ENCODE data around the gene NUP88.

NUP88 gene

DNA sequence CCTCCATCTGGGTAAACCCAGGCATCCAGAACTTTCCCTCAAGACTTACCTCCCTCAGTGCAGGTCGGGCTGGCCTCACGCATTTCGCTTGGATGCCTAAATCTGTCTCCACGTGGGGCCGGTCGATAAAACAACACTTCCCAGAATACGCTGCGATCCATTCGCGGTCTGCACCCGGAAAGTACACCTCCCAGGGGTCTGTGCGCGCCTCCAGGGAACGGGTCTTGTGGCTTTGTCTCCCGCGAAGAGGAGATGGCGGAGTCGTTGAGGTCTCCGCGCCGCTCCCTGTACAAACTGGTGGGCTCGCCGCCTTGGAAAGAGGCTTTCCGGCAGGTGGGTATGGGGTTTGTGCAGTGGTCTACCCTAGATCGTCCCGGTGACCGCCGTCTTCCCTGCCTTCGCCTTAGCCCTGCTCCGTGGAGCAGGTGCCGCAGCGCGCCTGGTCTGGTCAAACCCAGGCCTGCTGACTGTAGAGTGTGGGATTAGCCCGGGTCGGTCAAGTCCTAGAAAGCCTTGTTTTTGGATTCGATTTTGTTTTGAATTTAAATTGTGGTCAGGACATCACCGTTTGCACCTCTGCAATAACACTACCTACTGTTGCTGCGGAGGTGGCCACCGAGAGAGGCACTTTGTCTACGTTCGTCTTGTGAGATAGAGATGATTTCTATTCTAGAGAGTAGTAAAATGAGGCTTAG, 644 bp upstream of the NUP88 start, which contains the start of gene RPAIN:
TSS of gene RPAIN (plus strand) at position 224 of the 695 bp plus-strand sequence. CDS start at position 253, 29 bp downstream.
- DNase-seq (ENCODE audit: low read depth in 3 of 3) = peak; percentile 72 to 86 (median 76)

DNA sequence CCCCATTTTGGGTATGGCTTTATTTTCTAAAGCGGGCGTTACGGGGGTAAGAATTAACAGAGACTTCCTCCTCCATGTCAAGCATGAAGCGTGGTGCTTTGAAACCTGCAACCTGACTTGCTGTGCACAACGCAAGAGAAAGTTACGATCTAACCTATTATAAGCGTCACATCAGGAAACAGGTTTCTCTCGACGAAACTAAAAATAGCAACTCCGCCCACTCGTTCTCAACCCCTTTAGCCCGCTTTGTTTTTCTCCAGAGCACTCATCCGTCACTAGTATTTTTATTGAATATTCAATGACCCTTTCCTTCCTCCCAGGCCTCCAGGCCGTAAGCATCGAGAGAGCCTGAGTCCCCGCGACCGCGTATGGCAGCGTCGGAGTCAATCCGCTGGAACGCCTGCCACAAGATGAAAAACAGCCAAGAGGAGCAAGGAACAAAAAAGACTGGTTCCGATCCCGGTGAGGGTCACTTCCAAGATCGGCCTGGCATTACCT, 555 bp downstream of the NUP88 start:
- peak; percentile 45 to 67 (median 55) for DNase-seq (ENCODE audit: low read depth in 3 of 3)

DNA sequence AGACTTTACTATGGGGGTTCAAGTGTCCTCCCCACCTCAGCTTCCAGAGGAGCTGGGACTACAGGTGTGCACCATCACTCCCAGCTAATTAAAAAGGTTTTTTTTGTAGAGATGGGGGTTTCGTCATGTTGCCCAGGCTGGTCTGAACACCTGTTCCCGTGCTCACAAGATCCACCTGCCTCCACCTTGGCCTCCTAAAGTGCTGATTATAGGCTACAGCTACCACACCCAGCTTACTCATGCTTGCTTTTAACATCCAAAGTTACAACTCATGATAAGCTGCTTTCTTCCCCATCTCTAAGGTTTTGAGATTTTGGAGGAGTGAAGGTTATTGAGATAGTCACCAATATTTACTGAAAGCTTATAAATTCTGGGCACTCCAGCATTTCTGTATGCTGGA, 2.6 kb downstream of the NUP88 start:
- no peak for DNase-seq (ENCODE audit: low read depth in 3 of 3)

DNA sequence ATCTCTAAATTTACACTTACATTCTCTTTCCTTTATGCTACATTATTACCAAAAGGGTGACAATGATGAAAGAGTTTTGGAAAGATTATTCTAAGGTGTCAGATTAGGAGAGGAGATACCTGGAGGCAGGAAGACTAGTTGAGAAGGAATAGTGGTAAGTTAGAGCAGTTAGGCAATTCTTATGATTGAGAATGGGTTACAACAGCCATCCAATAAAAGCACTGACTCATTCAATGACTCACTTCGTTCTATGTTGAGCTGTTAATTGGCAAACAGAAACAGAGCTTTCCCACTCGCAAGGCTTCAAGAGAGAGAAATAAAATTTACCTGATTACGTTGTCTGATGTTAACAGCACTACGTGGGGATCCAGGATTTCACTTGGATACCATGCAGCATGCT, 5.8 kb downstream of the NUP88 start:
- DNase-seq (ENCODE audit: low read depth in 3 of 3) = no peak

DNA sequence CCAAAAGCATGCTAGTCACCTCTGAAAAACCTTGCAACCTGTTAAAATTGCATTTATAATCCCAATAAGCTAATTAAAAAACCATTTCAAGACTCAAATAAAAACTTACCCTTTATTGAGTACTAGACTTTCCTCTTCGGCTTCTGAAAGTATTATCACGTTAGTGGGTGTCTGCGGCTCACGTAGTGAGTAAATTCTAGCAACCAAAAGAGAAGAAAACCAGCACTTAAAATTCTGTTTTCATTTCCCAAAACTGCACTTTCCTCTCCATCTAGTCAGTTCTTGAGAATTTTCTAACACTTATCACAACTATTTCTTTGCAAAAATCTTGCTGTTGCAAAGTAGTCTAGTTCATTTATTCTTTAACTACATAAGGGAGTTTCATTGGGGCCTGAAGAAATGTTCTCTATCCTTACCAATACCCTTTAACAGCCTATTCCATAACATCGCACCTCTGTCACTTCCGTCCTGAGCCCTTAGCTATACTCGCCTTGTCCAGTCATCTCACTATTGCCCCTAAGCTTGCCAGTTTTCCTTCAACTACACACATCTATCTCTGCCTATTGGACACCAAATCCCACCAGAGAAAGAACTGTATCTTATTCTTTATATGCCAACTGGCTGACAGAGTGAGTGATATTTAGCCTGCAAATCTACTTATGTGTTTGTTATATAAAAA, 8.7 kb downstream of the NUP88 start:
- DNase-seq (ENCODE audit: low read depth in 3 of 3) = no peak

DNA sequence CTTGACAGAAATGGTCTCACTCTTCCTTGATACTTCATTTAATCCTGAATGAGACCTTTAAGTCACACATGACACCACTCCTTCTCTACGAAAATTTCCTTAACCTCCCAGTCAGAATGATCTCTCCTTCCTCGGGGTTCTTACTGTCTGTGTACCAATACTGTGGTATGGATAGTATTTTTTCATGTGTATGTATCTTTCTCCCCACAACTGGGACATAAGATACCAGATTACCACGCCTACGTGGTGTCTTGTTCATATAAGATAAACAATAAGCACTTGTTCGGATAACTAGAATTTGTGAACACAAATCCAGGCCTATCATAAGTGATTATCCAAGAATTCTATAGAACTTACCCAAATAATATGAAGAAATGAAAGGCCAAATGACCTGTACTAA, 11.3 kb downstream of the NUP88 start:
- no peak for DNase-seq (ENCODE audit: low read depth in 3 of 3)

DNA sequence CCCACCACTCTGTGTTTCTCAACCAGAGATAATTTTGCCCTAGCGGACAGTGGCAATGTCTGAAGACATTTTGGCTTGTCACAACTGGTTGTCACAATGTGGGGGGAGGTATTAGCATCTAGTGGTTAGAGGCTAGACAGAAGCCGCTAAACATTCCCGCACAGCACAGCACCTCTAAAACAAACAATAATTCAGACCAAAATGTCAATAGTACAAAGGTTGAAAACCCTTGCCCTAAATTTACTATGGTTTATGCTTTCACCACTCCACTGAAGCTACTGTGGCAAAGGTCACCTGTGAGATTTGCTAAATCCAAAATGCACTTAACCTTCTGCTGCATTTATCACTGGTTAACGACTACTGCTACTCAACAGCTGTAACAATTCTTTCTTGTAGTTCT, 14.1 kb downstream of the NUP88 start:
- no peak for DNase-seq (ENCODE audit: low read depth in 3 of 3)

DNA sequence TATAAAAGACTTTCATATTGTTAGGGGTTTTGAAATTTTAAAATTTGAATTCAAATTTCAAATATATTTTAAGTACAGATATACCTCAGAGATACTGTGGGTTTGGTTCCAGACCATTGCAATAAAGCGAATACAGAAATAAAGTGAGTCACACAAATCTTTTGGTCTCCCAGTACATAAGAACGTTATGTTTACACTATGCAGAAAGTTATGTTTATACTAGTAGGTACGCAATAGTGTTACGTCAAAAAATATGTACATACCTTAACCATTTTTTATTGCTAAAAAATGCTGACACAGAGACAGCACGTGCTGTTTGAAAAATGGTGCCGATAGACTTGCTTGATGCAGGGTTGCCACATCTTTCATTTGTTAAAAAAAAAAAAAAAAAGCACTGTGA, 19.7 kb downstream of the NUP88 start:
- no peak for DNase-seq (ENCODE audit: low read depth in 3 of 3)

DNA sequence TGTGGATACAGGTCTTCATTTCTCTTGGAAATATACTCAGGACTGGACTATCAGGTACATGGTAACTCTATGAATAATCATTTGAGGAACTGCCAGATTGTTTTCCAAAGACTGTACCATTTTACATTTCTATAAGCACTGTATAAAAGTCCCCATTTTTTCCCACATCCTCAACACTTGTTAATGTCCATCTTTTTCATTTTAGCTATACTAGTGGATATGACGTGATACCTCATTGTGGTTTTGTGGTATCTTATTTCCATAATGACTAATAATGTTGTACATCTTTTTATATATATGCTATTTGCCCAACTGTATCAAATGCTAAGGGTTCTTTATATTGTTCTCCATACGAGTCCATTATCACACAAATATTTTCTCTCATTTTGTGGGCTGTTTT, 22.9 kb downstream of the NUP88 start:
- no peak for DNase-seq (ENCODE audit: low read depth in 3 of 3)

DNA sequence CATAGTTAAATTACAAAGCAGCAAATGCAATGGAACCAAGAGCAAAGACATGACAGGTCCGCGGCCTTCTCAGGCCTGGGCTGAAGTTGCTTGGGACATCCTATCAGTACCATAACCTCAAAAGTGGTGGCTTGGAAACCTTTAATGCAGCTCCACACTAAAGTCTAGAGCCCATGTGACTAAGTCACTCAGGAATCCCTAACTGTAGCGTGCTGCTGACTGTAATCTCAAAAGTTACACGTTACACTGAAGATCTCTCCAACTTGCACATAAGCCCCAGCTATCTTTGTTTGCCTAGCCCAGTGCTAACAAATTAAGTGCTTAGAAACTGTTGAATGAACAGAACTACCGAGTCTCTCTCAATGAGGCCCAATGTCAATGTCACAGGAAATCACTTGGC, 27.8 kb downstream of the NUP88 start:
- no peak for DNase-seq (ENCODE audit: low read depth in 3 of 3)

DNA sequence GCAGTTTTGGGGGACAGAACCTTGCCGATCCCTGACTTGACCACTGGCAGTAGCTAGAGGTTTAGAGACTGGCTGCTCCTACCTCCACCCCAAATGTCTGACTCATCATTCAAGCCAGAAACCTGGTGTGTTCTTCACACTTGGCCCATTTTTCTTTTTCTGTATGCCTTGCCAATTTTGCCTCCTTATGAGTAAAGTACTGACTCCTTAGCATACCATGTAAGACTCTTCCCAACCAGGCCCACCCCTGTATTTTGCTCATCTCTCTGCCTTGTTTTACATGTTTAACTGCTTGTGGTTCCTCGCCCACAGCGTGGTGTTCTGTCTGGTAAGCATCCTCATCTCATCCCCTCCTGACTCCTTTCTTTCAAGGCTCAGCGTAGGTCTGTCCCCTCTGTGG, 37.9 kb downstream of the NUP88 start:
- no peak for DNase-seq (ENCODE audit: low read depth in 3 of 3)

DNA sequence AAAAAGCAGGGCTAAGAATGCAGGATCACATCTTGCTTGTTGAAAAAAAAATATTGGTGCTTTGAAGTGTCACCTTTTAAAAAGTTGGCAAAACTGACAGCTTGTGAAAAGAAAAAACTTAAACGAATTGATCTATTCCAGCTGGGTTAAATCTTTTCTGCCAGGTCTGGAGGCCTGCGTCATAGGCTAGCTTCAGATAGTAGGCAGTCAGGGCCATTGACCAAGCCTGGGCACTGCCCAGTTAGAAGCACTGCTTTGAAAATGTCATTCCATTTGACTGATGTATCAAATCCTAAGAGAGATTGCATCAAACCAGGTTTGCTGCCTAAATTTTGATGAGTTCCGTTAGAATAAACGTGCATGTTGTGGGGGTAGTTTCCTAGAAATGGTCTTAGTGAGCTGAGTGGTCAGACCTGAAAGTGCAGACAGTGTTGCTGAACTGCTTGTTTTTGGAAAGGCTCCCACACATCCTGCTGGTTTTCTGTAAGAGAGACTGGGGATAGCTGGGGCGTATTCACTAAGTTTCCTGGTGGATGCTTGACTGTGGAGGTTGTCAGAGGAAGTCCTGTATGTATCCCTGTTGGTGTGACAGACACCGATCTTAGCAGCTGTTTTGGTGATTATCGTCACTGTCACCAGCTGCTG, 38.8 kb downstream of the NUP88 start:
- DNase-seq (ENCODE audit: low read depth in 3 of 3) = no peak

DNA sequence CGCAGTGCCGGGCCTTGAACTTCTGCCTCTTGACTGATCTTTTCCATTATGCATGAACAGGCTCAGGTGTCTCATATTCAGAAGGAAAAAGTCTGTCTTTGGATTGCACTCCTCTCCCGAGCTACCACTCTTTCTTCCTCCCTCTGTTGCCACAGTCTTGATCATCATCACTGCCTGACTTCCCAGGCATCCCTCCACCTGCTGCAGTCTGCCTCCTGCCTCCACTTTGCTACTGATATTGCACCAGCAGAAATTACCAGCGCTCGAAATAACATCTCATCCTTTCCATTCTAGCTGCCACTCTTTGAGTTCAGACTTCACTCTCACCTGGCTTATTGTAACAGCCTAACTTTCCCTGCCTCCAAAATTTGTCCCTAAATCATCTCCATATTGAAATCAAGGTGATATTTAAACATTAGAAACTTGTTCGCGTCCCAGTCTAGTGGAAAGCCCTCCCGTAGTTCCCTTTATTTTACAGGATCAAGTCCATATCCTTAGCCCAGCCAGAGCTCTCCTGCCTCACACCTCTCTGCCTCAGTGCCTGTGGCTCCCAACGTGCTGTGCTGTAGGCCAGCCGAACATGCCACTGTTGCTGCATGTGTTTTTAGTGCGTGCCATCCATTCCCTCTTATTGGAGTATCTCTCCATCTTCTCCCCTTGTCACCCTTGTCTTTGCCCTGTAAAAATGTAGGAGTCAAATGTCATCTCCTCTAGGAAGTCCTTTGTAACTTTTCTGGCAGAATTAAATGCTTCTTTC, 39.9 kb downstream of the NUP88 start:
- DNase-seq (ENCODE audit: low read depth in 3 of 3) = no peak

DNA sequence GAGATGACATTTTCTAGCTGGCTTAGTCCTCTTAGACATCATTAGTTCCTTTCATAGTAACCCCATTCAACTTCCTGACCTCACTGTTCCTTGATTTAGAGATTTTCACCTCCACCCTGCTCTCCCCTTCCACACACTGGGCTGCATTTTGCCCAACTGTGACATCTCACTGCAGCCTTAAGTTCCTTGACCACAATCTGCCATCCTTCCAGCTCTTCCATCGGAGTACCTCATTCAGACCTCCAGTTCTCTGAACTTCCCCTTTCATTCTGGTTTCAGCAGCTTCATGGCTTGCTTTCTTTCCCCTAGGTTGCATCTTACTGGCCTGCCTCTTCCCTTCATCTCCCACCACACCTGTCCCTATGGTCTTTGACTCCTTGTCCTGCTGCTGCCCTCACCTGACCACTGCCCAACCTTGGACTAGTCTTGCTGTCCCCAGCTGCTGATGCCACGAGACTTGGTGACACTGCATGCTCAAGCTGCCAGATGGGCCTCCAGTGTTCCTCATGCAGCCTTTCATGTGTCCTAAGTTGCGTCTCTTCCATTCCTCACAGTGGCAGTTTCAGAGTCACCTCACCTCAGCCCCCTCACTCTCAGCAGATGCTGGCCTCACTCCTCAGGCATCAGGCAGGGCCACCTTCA, 40.8 kb downstream of the NUP88 start:
- no peak for DNase-seq (ENCODE audit: low read depth in 3 of 3)

DNA sequence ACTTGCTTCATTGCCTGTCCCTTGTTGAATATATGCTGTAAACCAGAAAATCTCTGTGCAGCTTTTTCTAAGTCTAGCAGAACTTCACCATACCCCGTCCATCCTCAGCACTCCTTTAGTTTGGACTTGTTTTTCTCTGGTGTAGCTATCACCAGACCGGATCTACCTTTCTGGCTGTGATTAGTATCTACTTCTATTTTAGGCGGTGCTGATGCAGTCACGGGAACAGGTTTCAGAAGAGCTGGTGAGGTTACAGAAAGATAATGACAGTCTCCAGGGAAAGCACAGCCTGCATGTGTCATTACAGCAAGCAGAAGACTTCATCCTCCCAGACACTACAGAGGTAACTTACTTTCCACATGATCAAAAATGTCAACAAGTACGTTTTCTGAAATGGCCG, 46.4 kb downstream of the NUP88 start:
- no peak for DNase-seq (ENCODE audit: low read depth in 3 of 3)

DNA sequence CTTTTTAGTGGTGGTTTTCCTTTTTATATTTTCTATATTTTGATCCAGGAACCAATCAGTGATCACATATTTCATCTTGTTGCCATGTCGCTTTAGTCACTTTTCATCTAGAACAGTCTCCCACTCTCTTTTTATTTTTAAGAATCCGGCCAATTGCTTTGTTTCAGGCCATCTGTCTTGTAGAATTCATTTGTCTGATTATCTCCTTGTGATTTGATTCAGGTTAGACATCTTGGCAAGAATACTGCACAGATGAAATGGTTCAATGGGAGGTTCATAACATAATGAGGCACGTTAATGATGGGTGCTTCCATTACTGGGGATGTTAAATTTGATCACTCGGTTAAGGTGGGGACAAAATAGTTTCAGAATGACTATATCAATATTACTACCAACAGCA, 49.1 kb downstream of the NUP88 start:
- no peak for DNase-seq (ENCODE audit: low read depth in 3 of 3)

DNA sequence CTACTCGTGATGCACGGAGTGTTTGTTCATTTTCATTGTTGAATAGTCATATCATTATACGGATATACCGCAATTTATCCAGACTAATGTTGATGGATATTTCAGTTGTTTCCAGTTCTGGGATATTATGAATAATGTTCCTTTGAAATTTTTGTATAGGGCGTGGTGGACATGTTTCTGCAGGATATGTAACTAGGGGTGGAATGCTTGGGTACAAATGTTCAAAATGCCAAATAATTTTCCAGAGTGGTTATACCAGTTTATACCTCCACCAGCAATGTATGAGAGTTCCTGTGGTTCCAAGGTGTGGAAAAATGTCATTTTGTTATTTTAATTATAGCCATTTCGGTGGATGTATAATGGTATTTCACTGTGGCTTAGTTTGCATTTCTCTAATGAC, 53.6 kb downstream of the NUP88 start:
- DNase-seq (ENCODE audit: low read depth in 3 of 3) = no peak

DNA sequence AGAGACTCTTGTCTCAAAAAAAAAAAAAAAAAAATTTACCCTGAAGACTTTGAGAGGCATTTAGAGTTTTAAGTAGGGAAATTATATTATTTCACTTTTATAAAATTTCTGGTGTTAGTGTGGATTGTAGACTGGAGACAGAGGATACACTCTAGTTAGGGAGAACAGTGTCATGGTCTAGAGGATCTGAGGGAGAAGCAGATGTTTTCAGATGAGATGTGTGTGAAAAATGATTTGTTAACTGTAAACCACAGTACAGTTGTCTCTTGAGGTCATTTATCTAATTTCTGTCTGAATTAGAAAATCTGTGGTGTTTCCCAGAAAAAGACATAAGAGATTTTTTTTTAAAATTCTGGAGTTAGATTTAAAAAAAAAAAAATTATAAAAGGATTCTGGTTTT, 54.8 kb downstream of the NUP88 start:
- no peak for DNase-seq (ENCODE audit: low read depth in 3 of 3)

DNA sequence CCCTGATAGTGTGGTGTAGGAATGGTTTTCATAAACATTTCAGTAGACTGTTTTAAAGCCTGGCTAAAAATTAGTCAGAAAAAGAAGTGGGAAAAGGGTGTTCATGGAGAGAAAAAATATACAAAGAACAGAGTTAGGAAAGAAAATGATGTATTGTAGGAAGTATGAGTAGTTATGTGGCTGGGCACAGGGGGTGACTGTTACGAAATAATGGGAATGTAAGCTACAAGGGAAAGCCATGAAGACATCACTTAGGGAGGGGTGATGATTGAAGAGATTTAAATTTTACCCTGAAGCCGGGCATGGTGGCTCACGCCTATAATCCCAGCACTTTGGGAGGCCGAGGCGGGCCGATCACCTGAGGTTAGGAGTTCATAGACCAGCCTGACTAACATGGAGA, 55.3 kb downstream of the NUP88 start:
- no peak for DNase-seq (ENCODE audit: low read depth in 3 of 3)

DNA sequence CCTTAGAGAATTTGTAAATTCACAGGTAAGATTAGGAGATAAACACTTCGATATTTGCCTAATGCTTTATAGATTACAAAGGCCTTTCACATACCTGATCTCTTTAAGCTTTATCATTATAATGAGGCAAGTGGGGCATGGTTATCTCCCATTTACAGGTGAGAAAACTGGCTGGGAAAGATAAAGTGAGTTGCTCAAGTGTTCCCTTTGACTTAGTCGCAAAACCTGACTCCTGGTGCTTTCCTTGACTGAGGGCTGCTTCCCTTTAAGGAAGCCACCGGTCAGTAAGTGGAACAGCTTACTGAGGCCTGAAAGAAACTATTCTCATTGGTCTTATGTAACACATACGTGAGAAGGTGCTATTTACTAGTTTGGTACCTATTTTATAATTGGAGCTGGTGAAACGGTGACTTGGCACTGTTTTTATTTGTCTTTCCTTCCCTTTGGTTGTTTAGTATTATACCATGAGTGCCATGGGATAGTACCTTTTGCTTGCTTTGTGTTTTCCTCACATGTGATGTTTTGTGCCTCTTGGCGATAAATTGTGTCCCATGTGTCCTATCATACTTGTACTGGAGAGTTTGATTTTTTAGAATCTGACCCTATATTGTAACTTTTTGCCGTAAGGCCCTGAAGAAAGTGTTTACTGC, 57.2 kb downstream of the NUP88 start:
- no peak for DNase-seq (ENCODE audit: low read depth in 3 of 3)

DNA sequence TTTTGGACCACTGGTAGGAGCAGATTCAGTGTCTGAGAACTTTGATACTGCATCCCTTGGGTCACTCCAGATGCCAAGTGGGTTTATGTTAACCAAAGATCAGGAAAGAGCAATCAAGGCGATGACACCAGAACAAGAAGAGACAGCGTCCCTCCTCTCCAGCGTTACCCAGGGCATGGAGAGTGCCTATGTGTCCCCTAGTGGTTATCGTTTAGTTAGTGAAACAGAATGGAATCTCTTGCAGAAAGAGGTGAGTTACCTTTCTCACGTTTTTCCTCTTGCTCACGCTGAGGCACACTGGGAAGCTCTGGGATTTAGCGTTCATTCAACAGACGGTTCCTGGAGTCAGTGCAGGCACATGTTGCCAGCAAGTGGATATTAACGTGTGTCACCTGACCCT, 58.0 kb downstream of the NUP88 start:
- DNase-seq (ENCODE audit: low read depth in 3 of 3) = no peak
